ENCODE measurements around the gene HGD. TPM values are rescaled to one million over a fixed set of nuclear protein-coding genes. Genes with fewer than 3 reads are reported as not detected.
"Not testable (repeated sequence)": the region's sequence is repeated elsewhere in the genome, so short reads cannot be mapped to it uniquely, and the experiment has no call there.

Gene HGD
- total and polyA plus RNA-seq, 9 donors, result 0.09 to 1.1 (median 0.43) TPM; not detected in 2

DNA sequence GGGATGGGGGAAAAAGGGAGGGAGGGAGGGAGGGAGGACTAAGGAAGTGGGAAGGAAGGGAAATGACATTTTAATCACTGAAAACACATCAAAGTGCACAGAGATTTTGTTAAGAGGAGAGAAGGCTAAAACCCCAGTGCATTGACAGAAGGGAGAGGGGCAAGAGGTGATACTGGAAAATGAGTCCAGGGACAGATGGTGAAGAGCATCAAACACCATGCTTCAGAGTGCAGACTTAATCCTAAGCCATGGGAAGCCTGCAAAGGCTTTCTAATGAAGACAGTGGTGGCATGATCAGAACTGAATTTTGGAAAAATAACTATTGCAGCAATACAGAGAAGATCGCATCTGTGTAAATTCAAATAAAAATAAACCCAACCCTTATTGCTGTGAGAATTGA, 41.8 kb downstream of the HGD start:
- no peak for DNase-seq
- WGBS (ENCODE audit: insufficient coverage), result no CpG with 5 or more reads among the region's 1 CpG

DNA sequence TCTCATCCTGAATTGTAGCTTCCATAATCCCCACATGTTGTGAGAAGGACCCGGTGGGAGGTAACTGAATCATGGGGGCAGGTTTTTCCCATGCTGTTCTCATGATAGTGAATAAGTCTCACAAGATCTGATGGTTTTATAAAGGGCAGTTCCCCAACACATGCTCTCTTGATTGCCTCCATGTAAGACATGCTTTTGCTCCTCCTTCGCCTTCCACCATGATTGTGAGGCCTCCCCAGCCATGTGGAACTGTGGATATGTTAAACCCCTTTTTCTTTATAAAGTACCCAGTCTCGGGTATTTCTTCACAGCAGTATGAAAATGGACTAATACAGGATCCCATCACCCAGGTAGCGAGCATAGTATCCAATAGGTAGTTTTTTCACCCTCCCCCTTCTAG, 43.2 kb downstream of the HGD start:
- not testable (repeated sequence) for H3K27me3 ChIP-seq (ENCODE audit: control insufficient read depth, insufficient read depth, low read length); DNase-seq; H3K9me3 ChIP-seq (replicated peaks; ENCODE audit: control insufficient read depth, low read depth, low read length); H3K36me3 ChIP-seq (ENCODE audit: control insufficient read depth, insufficient read depth, low read length); H3K4me3 ChIP-seq (ENCODE audit: low read length); H3K4me1 ChIP-seq (ENCODE audit: control insufficient read depth, insufficient read depth, low read length); H3K27ac ChIP-seq (ENCODE audit: low read length)
- WGBS (ENCODE audit: insufficient coverage), result no CpG with 5 or more reads among the region's 4 CpGs

More for the DNA sequence above, 41.8 kb downstream of the HGD start:
- Histone ChIP-seq H3K27me3 (ENCODE audit: control insufficient read depth, insufficient read depth, low read length) (no peaks in the 10 kb centered on the region), H3K4me3 (ENCODE audit: low read length) (no peak overlapping the region), H3K36me3 (ENCODE audit: control insufficient read depth, insufficient read depth, low read length) (no peaks in the 10 kb centered on the region), H3K27ac (ENCODE audit: low read length) (no peak overlapping the region), H3K9me3 (replicated peaks; ENCODE audit: control insufficient read depth, low read depth, low read length) (no peaks in the 10 kb centered on the region), H3K4me1 (ENCODE audit: control insufficient read depth, insufficient read depth, low read length) (no peaks in the 10 kb centered on the region)

DNA sequence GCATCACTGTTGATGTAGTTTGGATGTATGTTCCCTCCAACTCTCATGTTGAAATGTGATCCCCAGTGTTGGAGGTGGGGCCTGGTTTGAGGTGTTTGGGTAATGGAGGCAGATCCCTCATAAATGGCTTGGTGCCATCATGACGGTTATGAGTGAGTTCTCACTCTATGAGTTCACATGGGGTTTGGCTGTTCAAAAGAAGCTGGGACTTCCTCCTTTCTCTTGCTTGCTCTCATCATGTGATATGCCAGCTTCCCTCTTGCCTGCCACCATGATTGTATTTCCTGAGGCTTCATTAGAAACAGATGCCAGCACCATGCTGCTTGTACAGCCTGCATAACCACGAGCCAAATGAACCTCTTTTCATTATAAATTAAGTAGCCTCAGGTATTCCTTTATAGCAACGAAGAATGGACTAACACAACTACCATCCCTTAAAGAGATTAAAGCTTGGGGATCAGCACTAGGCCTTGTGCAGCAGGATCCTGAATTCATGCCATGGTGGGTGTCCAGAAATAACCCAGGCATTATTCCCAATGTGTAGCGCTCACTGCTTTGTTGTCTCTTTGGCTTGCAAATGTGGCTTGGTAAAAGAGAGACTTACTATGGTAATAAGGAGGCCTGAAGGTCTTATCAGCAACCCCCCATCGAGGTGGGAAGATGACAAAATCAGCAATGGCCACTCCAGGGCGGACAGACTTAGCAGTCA, 44.0 kb downstream of the HGD start:
- peak; percentile 15 for DNase-seq
- Histone ChIP-seq H3K36me3 (ENCODE audit: control insufficient read depth, insufficient read depth, low read length) (no peaks in the 10 kb centered on the region), H3K27ac (ENCODE audit: low read length) (no peak overlapping the region), H3K9me3 (replicated peaks; ENCODE audit: control insufficient read depth, low read depth, low read length) (no peaks in the 10 kb centered on the region), H3K27me3 (ENCODE audit: control insufficient read depth, insufficient read depth, low read length) (no peaks in the 10 kb centered on the region), H3K4me1 (ENCODE audit: control insufficient read depth, insufficient read depth, low read length) (no peaks in the 10 kb centered on the region), H3K4me3 (ENCODE audit: low read length) (no peak overlapping the region)
- 80% methylated on average over 4 of the region's 6 CpGs for WGBS (ENCODE audit: insufficient coverage)

DNA sequence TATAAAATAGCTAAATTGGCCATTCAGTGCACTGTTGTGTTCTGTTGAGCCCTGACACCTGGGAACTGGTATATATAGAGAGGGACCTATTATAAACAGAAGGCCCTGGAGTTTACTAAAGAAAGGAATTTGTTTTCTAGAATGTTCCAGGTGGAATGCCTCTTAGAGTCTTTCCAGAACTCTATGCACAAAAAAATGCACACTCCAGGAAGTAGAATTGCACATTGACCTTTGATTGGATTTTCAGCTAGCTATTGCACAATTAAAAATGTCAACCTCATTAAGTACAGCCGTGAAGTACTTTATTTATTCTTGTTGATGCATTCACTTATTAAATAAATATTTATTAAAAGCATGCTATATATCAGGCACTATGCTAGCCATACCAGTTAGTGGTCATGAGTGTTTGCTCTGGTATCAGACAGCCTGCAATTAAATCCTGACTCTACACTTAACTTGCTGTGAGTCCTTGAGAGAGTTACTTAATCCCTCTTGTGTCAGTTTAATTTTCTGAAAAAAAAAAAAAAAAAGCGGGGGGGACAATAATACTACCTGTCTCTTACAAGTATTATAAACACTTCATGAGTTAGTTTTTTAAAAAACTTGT, 45.1 kb downstream of the HGD start:
- Histone ChIP-seq H3K4me1 (ENCODE audit: control insufficient read depth, insufficient read depth, low read length) (no peaks in the 10 kb centered on the region), H3K27me3 (ENCODE audit: control insufficient read depth, insufficient read depth, low read length) (no peaks in the 10 kb centered on the region), H3K27ac (ENCODE audit: low read length) (no peak overlapping the region), H3K9me3 (replicated peaks; ENCODE audit: control insufficient read depth, low read depth, low read length) (no peaks in the 10 kb centered on the region), H3K4me3 (ENCODE audit: low read length) (no peak overlapping the region), H3K36me3 (ENCODE audit: control insufficient read depth, insufficient read depth, low read length) (no peaks in the 10 kb centered on the region)
- no peak for DNase-seq
- WGBS (ENCODE audit: insufficient coverage), result no CpG with 5 or more reads among the region's 2 CpGs

DNA sequence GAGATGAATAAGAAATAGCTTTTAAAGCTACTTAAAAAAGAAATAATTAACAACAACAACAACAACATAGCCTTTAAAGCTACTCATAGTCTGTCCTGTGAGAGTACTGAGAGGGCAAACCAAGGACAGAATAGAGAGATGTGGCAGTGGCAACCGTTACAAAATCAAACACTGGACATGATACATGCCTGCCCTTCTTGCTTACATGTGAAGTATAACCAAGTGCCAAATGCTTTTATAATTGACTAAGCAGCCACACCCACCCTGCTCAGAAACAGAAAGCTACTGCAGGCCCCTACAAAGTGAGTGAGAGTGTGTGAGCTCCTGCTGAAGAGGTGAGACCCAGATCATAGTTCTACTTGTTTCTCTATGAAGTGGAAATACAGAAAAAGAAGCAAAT, 47.5 kb downstream of the HGD start:
- H3K27me3 ChIP-seq (ENCODE audit: control insufficient read depth, insufficient read depth, low read length), result no peaks in the 10 kb centered on the region
- H3K4me3 ChIP-seq (ENCODE audit: low read length), result no peak overlapping the region
- no peaks in the 10 kb centered on the region for H3K9me3 ChIP-seq (replicated peaks; ENCODE audit: control insufficient read depth, low read depth, low read length)
- H3K36me3 ChIP-seq (ENCODE audit: control insufficient read depth, insufficient read depth, low read length), result no peaks in the 10 kb centered on the region
- DNase-seq, result no peak
- no peak overlapping the region for H3K27ac ChIP-seq (ENCODE audit: low read length)
- no CpG with 5 or more reads among the region's 1 CpG for WGBS (ENCODE audit: insufficient coverage)
- no peaks in the 10 kb centered on the region for H3K4me1 ChIP-seq (ENCODE audit: control insufficient read depth, insufficient read depth, low read length)

DNA sequence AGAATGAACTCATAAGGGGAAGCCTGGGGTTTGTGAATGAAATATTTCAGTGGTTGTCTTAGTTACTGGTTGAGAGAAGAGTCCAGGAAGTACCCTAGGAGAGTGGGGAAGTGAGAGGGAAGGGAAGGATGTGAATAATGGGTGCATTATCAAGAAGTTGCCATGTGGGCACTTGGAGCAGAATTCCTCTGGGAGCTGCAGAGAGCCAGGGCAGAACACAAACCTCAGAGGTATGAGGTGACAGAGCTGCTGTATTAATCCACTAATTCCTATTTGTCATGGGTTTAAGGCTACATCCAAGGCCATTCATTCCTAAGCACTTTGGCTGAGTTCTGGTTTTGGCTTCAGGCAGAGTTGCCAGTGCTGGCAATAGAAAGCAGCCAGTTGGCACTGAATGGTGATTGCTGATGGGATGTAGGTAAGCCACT, 56.9 kb downstream of the HGD start:
- H3K27me3 ChIP-seq (ENCODE audit: control insufficient read depth, insufficient read depth, low read length), result no peaks in the 10 kb centered on the region
- peaks cover 20% of the 10 kb centered on the region for H3K9me3 ChIP-seq (replicated peaks; ENCODE audit: control insufficient read depth, low read depth, low read length)
- H3K4me1 ChIP-seq (ENCODE audit: control insufficient read depth, insufficient read depth, low read length), result no peaks in the 10 kb centered on the region
- no peak overlapping the region for H3K4me3 ChIP-seq (ENCODE audit: low read length)
- DNase-seq, result no peak
- no peak overlapping the region for H3K27ac ChIP-seq (ENCODE audit: low read length)
- H3K36me3 ChIP-seq (ENCODE audit: control insufficient read depth, insufficient read depth, low read length), result no peaks in the 10 kb centered on the region

DNA sequence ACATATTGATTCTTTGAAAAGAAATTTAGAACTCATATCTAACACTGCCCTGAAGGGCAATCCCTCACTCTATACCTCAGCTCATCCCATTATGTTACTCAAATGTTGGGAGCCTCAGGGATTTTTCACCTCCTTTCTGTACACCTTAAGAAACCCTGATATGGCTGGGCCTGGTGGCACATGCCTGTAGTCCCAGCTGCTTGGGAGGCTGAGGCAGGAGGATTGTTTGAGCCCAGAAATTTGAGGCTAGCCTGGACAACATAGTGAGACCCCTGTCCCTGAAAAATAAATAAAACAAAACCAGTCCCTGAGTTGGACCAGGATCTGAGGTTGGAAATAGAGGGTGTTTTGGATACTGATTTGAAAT, 58.3 kb downstream of the HGD start:
- H3K4me3 ChIP-seq (ENCODE audit: low read length), result no peak overlapping the region
- no peaks in the 10 kb centered on the region for H3K27me3 ChIP-seq (ENCODE audit: control insufficient read depth, insufficient read depth, low read length)
- H3K9me3 ChIP-seq (replicated peaks; ENCODE audit: control insufficient read depth, low read depth, low read length), result peaks cover 20% of the 10 kb centered on the region
- DNase-seq, result no peak
- H3K27ac ChIP-seq (ENCODE audit: low read length), result no peak overlapping the region
- no peaks in the 10 kb centered on the region for H3K4me1 ChIP-seq (ENCODE audit: control insufficient read depth, insufficient read depth, low read length)
- H3K36me3 ChIP-seq (ENCODE audit: control insufficient read depth, insufficient read depth, low read length), result no peaks in the 10 kb centered on the region

DNA sequence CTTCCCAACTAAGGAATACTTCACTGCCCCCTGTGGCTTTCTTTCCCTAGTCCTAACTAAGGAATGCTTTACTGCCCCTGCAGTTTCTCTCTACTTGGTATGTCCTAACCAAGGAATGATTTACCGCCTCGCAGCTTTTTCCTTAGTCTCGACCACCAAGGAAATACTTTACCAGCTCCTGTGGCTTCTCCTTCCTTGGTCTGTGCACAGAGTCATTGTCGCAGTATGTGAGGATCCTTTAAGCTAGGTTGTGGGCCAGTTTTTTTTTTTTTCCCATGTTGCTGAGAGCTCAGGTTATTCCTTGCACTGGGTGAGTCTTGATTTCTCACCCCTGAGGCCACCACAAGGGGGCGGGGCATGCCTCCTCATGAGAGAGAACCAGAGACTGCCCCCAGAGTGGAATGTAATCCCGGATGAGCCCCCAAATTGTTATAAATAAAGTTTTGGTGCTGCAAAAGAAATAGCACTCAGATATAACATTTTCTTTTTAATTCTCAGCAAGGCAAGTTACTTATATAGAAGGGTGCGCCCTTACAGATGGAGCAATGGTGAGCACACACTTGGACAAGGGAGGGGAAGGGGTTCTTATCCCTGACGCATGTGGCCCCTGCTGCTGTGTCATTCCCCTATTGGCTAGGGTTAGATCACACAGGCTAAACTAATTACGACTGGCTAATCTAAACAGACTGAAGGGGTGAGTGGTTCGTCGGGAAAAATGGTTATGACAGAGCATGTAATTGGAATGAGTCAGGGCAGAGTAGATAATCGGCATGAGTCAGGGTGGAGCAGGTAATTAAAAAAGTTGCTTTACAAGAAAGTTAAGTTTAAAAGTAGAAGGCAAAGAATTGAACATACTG, 58.9 kb downstream of the HGD start:
- peaks cover 20% of the 10 kb centered on the region for H3K9me3 ChIP-seq (replicated peaks; ENCODE audit: control insufficient read depth, low read depth, low read length)
- WGBS (ENCODE audit: insufficient coverage), result 96% methylated on average over 9 of the region's 12 CpGs
- H3K36me3 ChIP-seq (ENCODE audit: control insufficient read depth, insufficient read depth, low read length), result no peaks in the 10 kb centered on the region
- no peak overlapping the region for H3K4me3 ChIP-seq (ENCODE audit: low read length)
- H3K27me3 ChIP-seq (ENCODE audit: control insufficient read depth, insufficient read depth, low read length), result no peaks in the 10 kb centered on the region
- no peak for DNase-seq
- no peak overlapping the region for H3K27ac ChIP-seq (ENCODE audit: low read length)
- H3K4me1 ChIP-seq (ENCODE audit: control insufficient read depth, insufficient read depth, low read length), result no peaks in the 10 kb centered on the region

DNA sequence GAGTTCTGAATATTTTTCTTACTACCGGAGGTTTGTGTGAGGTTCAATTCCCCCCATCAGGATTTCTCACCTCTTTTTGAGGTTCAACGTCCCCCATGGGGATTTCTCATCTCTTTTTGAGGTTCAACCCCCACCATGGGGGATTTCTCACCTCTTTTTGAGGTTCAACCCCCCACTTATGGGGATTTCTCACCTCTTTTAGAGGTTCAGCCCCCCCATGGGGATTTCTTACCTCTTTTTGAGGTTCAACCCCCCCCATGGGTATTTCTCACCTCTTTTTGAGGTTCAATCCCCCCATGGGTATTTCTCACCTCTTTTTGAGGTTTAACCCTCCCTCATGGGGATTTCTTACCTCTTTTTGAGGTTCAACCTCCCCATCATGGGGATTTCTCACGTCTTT, 59.6 kb downstream of the HGD start:
- 71% methylated on average over 1 of the region's 3 CpGs for WGBS (ENCODE audit: insufficient coverage)
- DNase-seq, result no peak
- Histone ChIP-seq H3K27me3 (ENCODE audit: control insufficient read depth, insufficient read depth, low read length) (no peaks in the 10 kb centered on the region), H3K4me1 (ENCODE audit: control insufficient read depth, insufficient read depth, low read length) (no peaks in the 10 kb centered on the region), H3K36me3 (ENCODE audit: control insufficient read depth, insufficient read depth, low read length) (no peaks in the 10 kb centered on the region), H3K27ac (ENCODE audit: low read length) (no peak overlapping the region), H3K4me3 (ENCODE audit: low read length) (no peak overlapping the region), H3K9me3 (replicated peaks; ENCODE audit: control insufficient read depth, low read depth, low read length) (peaks cover 20% of the 10 kb centered on the region)

DNA sequence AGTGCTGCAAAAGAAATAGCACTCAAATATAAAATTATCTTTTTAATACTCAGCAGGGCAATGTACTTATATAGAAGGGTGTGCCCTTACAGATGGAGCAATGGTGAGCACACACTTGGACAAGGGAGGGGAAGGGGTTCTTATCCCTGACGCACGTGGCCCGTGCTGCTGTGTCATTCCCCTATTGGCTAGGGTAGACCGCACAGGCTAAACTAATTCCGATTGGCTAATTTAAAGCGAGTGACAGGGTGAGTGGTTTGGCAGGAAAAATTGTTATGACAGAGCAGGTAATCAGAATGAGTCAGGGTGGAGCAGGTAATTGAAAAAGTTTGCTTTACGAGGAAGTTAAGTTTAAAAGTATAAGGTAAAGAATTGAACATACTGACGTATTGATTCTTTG, 65.3 kb downstream of the HGD start:
- not testable (repeated sequence) for H3K27ac ChIP-seq (ENCODE audit: low read length)

More for the DNA sequence above, 65.3 kb downstream of the HGD start:
- WGBS (ENCODE audit: insufficient coverage), result 79% methylated on average over 6 of the region's 8 CpGs
- H3K36me3 ChIP-seq (ENCODE audit: control insufficient read depth, insufficient read depth, low read length); DNase-seq; H3K4me1 ChIP-seq (ENCODE audit: control insufficient read depth, insufficient read depth, low read length); H3K27me3 ChIP-seq (ENCODE audit: control insufficient read depth, insufficient read depth, low read length); H3K9me3 ChIP-seq (replicated peaks; ENCODE audit: control insufficient read depth, low read depth, low read length); H3K4me3 ChIP-seq (ENCODE audit: low read length): not testable (repeated sequence)
